Nucleus accumbens (tissue), 56 donors: ENCODE data around the gene TUBA8.
A peak's percentile ranks its signal among the peaks of the same experiment; 100 is the strongest.
"Not testable (repeated sequence)": the region's sequence is repeated elsewhere in the genome, so short reads cannot be mapped to it uniquely, and the experiment has no call there.

ENCODE experiments used
- DNase-seq, 56 donors: peaks; one replicate each; lab custom pipeline; 2025; lab: John Stamatoyannopoulos, UW

The TUBA8 gene

DNA sequence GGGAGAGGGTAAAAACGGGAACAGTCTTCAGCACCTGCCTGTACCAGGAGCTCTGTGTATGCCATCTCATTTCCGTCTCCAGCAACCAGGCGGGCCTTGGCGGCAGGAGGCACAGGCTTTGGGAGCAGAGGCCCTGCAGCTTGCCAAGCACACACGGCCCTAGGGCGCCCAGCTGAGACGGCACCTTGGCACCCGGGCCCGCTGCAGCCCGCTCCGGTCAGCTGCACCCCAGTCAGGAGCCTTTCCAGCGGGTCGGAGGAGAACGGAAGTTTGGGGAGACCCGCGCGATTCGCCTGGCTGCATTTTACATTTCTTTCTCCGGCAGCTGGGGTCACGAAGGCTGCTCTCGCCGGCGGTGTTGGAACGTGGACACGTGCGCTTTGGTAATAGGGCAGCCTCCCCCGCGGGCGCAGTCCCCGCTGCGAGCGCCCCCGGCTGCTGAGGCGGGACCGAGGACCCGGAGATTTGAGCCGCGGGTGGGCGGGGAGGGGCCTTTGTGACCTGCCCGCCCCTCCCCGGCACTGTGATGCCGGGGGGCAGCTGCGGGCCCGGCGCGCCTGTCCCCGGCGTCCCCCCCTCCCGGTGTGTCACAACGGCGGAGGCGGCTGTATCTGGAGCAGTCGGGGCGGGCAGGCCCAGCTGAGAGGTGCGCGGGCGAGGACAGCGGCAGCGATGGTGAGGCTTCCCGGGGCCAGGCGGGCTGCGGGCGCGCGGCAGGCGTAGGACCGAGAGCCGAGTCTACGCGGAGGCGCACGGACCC lies at the start of gene TUBA8:
TUBA8 (plus strand) TSS at position 616 of the 760 bp plus-strand sequence; CDS start at position 673, 57 bp downstream.
- DNase-seq: peak in 26 of 56 donors; percentile 10 to 84 (median 32)

DNA sequence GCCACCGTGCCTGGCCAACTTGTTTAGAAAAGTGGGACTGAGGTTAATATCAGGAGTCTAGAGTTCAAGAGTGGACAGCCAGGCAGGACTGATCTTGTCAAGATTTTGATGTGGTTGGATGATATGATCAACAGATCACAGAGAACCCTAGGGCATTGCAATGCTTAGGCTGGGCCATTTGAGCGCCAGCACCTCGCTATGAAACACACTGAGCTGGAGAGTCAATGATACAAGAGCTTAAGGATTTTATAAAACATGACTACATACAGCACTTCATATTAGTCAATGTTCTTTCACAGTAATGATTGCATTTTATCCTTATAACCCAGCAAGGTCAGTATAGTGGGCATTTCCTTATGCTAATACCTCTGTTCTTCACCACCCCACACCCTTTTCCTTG lies 48.2 kb upstream of the TUBA8 start:
- no peak for DNase-seq

DNA sequence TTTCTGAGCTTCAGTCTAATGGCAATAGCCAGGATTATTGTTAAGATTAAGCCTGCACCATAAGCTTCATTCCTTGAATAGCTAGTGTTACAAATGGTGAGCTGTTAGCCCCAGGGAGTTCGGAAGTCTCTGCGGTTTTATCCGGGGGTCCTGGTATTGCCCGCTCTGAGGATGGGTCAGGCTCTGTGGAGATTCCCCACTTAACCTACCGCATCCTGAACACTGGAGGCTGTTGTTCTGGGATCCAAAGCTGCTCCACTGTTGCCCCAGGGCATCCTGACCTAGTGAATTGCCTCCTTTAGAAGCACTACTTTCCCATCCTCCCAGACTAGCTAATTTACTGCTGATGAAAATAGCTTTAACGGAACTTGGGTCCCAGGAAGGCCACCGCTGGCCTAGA lies 47.3 kb upstream of the TUBA8 start:
- DNase-seq: no peak

DNA sequence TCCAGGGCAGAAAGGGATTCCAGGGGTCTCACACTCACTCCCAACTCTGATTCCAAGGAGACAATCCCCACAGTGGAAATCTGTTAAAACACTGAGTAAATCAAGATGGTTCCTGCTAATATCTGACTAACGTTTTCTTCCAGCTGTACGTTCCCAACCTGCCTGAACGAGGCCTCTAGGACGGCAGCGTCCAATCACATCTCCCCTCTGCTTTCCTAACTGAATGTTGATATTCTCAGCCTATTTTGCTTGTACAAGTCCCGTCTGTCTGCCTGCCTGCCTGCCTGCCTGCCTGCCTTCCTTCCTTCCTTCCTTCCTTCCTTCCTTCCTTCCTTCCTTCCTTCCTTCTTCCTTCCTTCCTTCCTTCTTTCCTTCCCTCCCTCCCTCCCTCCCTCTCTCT lies 46.9 kb upstream of the TUBA8 start:
- not testable (repeated sequence) for DNase-seq

DNA sequence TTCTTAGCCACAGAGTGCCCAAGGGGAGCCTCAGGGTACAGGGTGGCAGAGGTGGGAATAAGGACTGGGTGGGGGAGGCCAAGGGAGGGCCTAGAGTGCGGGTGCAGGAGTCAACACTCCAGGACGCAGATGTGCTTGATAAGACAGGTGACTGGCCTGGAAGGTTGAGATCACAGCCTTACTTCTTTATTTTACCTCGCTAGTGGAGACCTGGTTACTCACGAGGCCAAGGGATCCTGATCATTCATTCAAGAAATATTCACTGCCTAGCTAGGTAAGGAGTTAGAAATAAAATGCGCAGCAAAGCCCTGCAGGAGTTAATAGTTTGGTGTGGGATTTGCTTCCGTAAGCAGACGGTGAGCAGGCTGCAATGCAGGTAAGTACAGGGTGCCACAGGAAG lies 46.0 kb upstream of the TUBA8 start:
- DNase-seq: no peak

DNA sequence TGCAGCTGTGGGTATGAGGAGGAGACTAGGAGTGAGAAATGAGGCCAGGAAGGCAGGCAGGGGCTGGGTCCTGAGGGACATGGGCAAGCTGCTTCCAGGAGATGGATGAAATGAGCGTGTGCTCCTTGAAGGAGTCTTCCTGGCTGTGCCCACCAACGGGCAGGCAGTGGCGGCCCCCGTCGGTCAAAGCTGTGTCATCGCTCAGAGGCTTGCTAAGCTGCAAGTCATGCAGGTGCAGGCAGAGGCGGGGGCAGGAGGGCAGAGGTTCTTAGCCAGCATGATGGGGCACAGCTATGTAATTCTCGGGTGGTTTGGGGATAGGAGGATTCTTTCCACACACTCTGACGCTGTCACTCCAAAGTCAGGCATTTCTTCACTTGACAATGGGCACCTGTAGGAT lies 45.4 kb upstream of the TUBA8 start:
- DNase-seq: no peak

DNA sequence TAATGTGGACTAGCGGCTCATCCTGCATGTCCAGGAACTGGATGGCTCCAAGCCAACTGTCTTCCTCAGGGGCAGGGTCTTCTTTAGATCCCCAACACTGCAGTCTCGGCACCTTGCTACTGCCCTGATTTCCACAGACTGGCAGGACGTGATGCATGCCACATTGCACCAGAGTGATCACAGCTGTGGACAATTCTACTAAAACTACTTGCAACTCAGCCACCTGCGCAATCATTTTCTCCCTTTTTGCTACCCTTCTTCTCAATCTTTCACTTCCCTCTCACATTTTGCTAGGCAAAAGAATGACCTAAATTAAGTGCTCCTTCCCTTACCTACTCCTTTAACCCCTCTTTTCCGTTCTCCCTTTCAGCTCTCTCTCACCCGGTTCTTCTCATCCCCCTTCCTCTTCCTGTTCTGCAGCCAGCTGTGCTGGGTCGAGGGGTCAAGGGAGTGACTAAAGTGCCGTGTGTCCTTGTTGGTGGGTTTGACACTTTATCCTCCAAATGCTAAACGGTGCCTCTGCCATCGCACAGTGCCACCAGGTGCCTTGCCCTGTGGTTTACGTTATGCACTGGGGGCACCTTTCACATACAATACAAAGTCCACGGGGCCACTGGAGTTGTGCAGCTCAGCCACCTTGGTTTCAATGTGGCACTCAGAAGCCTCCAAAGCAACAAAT lies 44.3 kb upstream of the TUBA8 start:
- DNase-seq: no peak

DNA sequence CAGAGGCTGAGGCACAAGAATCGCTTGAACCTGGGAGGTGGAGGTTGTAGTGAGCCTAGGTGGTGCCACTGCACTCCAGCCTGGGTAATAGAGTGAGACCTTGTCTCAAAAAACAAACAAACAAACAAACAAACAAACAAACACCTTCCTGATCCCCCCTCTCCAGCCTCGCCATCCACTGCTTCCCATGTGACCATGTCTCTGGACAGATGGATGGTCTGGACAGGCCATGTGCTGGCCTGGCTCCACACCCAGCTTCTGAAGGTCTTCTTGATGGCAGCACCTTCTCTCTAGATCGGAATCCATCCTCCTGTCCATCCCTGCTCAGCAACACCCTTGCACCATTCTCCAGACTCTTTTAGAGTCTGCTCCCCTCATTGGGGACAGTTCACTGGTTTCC lies 43.5 kb upstream of the TUBA8 start:
- DNase-seq: no peak

DNA sequence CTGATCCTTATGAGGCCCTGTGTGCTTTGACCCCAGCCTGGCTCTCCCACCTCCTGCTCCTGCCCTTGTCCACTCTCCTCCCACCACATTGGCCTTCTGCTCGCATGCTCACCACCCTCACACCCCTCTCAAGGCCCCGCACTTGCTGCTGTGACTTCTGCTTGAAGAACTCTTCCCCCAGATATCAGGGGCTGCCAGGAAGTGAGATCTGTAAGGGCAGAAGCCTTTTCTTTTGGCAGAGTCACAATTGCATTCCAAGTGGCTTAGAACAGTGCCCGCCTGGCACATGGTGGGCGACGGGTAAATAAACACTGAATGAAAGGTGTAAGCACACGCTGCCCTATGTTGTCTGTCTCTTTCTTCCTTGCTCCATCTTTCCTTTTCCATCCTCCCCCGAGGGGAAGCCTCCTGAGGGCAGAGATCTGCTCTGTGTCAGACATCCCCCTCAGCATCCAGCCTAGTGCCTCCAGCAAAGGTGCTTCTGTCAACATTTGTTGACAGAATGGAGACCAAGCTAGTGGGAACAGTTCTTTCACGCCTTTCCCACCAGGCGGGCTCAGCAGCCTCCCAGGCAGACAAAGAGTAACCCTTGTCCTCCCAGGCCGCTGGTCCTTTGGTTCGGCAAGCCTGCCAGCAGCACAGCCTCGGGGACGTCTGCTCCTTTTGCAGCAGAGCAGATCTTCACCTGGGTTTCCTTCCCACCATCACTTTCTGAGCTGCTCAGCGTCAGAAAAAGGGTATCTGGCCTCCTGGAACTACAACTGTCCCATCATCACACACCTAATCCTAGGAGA lies 42.9 kb upstream of the TUBA8 start:
- DNase-seq: no peak

DNA sequence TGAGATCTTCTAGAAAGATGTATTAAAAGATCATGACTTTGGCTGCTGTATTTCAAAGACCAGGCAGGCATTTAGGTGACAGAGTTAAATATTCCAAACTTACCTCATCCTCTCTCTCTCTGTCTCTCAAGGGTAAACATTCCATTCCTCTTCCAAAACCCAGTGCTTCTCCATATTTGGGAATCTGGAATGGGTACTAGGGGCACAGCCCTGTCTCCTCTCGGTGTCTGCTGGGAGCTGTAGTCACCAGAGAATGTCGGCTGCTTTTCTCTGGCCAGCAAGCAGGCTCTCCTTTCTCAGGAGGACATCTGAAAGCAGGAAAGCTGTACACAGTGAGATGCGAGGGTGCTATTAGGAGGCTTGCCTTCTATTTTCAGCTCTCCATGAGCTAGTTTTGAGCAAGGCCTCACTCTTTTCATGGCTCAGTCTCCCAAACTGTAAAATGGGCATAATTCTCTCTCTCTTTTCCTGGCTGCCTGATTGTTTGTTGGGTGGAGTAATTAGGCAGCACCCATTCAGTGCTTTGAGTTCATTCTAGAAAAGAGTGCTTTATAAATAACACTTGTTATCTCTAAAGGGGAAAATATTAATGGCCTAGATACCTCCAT lies 42.1 kb upstream of the TUBA8 start:
- no peak for DNase-seq

DNA sequence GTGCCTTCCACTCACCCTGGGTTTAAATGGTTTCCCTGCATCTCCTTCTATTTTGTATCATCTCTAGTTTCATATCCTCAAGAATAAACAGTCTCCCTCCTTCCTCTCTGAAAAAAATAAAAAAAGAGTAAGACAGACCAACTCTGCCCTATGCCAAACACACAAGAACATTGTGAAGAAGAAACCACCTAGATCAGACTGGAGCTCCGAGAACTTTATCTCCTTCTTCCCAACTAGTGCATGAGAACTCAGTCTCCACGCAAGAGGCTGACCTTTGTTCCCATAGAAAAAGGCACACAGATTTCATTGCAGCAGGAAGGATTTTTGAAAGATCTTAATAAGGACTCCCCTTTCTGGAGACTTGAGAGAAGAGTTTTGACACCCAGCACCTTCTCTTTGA lies 41.6 kb upstream of the TUBA8 start:
- DNase-seq: no peak

DNA sequence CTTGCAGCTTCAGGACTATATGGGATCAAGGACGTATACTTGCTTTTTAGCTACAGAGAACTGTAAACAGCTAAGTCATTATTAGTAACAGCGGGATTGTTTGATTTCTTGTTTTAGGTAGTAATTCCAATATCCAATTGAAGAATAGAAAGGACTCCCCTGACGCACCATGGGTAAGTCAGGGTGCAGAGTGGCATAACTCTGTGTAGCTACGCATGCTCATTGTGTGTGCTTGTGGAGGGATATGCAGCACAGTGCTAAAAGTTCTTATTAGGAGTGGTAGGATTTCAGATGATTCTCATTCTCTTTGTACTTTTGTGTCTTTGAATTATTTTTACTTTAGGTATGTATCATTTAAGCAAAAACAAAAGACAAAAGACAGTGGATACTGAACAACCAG lies 40.6 kb upstream of the TUBA8 start:
- DNase-seq: no peak

DNA sequence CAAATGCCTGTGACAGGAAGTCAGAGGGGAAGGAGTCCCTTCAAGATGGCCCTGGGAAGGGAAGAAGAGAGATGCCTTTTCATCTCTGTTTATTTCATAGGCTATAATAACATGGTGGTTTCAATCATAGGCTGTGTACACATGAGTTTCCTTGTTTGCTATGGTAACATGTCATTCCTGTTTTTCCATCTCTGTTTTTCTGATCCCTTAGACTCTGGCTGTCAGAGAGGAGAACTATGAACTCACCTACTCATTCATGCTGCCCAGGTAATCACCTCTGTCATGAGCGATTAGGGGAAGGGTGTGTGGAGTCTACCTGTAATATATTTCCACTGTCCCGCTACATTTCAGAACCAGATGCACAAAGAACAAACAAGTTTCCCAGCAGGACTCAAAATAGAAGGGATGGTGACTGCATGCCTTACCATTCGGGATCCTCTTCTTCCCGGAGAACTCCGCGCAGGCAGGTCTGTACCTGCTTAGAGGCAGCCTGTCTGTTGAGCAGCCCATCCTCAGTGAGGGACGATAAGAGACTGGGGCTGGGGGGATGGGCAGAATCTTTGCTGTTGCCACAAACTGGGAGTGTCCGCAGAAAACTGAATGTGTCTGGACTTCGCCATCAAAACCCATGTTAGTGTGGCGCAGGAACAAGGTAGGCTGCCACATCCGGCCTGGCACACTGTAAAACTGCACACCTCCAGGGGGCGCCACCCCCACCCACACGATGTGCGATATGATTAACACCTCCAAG lies 39.9 kb upstream of the TUBA8 start:
- no peak for DNase-seq

DNA sequence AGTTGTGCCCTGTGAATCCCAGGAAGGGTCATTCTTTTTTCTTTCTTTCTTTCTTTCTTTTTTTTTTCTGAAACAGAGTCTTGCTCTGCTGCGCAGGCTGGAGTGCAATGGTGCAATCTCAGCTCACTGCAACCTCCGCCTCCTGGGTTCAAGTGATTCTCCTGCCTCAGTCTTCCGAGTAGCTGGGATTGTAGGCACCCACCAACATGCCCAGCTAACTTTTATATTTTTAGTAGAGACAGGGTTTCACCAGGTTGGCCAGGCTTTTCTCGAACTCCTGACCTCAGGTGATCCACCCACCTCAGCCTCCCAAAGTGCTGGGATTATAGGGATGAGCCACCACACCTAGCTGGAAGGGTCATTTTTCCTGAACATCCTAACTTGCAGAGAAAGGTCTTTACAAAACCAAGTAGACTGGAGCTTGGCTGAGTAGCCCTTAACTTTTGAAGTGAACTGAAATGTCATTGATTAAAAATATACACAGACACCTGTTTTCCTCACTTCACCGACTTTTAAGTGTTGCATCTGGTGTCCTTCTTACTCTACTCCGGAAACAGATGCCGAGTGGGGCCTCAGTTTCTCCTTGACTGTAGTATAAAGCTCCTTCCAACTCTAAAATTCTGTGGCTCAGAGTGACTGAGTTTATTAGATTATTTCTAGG lies 39.2 kb upstream of the TUBA8 start:
- DNase-seq: not testable (repeated sequence)

DNA sequence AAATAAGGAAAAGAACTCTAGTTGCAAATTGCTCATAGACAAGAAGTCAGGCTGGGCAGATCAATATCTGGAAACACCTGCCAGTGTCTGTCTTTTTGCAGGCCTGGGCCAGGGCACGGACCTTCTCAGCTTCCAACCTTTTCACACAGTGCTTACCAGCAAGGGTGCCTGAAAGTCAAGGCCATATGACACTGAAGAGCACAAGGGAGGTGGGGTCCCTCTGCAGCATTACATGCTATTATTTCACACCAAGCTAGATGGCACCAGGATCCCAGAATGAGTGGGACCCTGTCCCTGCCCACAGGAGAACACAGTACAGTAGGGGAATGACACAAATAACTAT lies 38.7 kb upstream of the TUBA8 start:
- no peak for DNase-seq

DNA sequence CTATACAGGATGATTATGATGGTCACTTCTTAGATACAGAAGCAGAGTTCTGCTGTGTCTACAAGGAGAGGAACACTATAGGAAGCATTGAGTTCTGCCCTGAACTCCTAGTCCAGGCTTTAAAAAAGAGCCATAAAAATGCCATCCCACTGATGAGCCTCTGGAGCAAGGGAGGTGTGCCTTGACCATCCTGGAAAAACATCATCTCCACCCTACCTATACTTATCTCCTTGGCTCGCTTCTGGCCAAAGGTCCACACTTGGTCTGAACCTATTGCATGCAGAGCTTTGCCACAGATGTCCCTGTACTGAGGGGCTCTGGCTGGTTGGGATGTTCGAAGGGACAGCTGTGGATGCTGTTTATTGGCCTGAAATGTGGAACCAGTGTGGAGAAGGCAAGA lies 37.1 kb upstream of the TUBA8 start:
- DNase-seq: no peak

DNA sequence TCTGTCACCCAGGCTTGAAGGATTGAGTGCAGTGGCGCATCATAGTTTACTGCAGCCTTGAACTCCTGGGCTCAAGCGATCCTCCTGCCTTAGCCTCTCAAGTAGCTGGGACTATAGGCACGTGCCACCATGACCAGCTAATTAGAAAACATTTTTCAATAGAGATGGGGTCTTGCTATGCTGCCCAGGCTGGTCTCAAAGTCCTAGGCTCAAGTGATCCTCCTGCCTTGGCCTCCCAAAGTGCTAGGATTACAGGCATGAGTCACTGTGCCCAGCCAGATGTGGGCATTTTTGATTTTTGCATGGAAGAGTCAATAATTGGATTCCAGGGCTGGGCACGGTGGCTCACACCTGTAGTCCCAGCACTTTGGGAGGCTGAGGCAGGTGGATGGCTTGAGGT lies 36.7 kb upstream of the TUBA8 start:
- DNase-seq: not testable (repeated sequence)

DNA sequence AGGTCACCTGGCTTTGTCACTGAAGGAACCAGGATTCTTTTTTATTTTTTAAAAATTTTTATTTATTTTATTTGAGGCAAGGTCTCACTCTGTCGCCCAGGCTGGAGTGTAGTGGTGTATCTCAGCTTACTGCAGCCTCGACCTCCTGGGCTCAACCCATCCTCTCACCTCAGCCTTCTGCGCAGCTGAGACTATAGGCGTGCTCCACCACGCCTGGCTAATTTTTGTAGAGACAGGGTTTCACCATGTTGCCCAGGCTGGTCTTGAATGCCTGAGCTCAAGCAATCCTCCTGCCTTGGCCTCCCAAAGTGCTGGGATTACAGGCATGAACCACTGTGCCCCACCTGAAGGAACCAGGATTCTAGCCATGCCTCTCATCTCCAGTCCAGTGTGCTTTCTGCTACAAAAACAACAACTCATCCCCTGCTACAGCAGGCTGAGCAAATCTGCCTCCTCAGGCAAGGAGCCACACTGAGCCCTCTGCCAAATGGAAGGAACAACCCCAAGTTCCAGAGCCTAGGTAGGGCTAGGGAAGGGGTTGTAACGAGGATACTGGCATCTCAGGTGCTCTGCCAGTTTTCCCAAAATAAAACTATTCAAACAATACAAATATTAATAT lies 35.4 kb upstream of the TUBA8 start:
- DNase-seq: no peak

DNA sequence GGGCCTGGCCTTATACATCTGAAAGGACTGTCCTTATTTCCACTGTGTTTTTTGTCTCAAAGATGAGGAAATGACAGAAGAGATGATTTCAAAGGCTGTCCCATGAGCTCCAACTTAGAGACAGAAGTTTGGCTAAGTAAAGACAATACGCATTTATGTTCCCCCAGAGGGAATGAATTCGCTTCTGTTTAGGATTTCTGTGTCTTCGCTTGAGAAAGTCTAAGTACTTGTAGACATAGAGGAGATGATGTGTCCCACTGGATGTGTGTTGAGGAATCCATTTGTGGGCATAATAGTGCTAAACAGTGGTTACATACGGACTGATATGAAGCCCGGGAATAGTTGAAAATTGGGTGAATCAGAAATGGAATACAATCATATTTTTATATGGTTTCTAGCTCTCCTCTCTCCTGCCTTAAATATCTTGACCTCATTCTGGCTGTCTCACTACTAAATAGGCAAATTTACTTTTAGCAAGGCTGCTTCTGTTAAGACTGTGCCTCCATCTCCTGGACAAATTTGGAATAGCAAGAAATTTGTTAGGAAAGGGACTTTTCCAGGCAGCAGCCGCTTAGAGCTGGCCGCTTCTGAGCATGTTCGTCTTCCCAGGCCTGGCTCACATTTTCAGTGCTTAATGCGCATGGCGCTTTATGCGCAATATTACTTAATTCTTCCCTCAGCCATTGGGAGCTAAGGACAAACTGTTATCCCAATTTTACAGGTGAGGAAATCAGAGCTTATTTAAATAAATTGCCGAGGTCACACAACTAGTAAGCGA lies 34.7 kb upstream of the TUBA8 start:
- peak in 47 of 56 donors; percentile 12 to 85 (median 52) for DNase-seq
